ENCODE results near the gene MAN1C1. TPM values are rescaled to one million over a fixed set of nuclear protein-coding genes. Genes with fewer than 3 reads are reported as not detected.

The MAN1C1 gene
- 0.30 and 0.67 TPM in 2 replicates for total RNA-seq

GRCh38 chr1:25616095-25616986 is at the start of gene MAN1C1:
Gene MAN1C1 (plus strand): TSS chr1:25616791. CDS start chr1:25617798, 1,007 bp downstream.

GRCh38 chr1:25799935-25800702 is 183.5 kb downstream of the MAN1C1 start, which contains the start of gene SELENON:
Gene SELENON (plus strand): TSS chr1:25800193. CDS start chr1:25800231, 38 bp downstream.

GRCh38 chr1:25819491-25820246 is 203.1 kb downstream of the MAN1C1 start, which contains the start of gene MTFR1L:
Gene MTFR1L (plus strand): TSS chr1:25819954. CDS start chr1:25823105, 3,151 bp downstream.

Other genes with a start within 250 kb of the MAN1C1 start
- gene RHCE, start 196.0 kb upstream of the MAN1C1 start, total RNA-seq = not detected in 2 replicates
- gene MACO1, start 185.9 kb upstream of the MAN1C1 start, total RNA-seq = 13.5 and 18.5 TPM in 2 replicates
- 22.7 and 23.4 TPM in 2 replicates for gene LDLRAP1, start 73.2 kb upstream of the MAN1C1 start, total RNA-seq
- 73.9 and 81.0 TPM in 2 replicates for gene SELENON, start 183.4 kb downstream of the MAN1C1 start, total RNA-seq
- gene MTFR1L, start 203.2 kb downstream of the MAN1C1 start, total RNA-seq = 23.3 and 25.8 TPM in 2 replicates
- 2.5 and 4.2 TPM in 2 replicates for gene AUNIP, start 242.7 kb downstream of the MAN1C1 start, total RNA-seq

Data from mammary microvascular endothelial cell (primary cell).